Measurements from ENCODE around the gene MAPK12.

DNA sequence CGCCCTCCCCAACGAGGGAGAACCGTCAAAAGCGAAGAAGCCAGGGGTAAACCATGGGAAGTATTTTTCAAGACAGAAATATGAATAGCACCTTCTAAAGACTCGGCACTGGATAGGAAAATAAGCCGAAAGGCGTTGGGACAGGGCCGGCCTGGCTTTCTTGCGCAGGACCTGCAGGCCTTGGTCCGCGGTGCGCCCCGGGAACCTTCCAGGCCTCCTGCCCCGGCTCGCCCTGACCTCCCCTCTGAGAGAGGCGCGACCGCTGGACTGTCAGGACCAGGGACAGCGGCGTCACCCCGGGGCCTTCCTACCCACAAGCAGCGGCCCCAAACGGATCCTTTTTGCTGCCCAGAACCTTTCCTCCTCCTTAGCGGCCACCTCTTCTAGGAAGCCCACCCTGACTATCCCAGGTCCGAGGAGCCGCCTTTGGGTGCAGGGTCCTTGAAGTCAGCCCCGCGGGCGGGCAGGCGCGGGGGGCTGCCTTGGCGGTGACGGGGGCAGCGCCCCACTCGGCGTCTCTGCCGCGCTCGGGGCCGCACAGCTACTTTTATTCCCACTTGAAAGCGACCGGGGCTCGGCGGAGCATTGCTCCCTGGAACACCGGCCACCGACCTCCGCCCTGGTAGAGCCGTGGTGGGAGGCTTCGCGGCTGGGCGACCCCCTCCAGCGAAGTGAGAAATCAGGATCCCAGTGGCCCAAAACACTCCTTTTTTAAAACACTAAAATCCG is 9.3 kb upstream of the MAPK12 start:
- TF ChIP-seq, protein P1, sequence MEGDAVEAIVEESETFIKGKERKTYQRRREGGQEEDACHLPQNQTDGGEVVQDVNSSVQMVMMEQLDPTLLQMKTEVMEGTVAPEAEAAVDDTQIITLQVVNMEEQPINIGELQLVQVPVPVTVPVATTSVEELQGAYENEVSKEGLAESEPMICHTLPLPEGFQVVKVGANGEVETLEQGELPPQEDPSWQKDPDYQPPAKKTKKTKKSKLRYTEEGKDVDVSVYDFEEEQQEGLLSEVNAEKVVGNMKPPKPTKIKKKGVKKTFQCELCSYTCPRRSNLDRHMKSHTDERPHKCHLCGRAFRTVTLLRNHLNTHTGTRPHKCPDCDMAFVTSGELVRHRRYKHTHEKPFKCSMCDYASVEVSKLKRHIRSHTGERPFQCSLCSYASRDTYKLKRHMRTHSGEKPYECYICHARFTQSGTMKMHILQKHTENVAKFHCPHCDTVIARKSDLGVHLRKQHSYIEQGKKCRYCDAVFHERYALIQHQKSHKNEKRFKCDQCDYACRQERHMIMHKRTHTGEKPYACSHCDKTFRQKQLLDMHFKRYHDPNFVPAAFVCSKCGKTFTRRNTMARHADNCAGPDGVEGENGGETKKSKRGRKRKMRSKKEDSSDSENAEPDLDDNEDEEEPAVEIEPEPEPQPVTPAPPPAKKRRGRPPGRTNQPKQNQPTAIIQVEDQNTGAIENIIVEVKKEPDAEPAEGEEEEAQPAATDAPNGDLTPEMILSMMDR (IDR thresholded peaks at IDR 0.05) = no peak
- TF ChIP-seq ZFX (IDR thresholded peaks at IDR 0.05; ENCODE audit: borderline replicate concordance) = no peak

Measured in 22Rv1 (cell line).